KBM-7 (cell line): ENCODE data around the gene ZNF367.
"Not testable (repeated sequence)": the region's sequence is repeated elsewhere in the genome, so short reads cannot be mapped to it uniquely, and the experiment has no call there.

Experiments used
- DNase-seq: peaks from one replicate; pipeline ENCODE4 v3.0.0-alpha.2; 2015
- in situ Hi-C: fragments of 300-500 bp; cut with MboI; formaldehyde crosslinking; loops from 2 replicates; pipeline ENCODE4 v1.14.3; 2020; ENCODE audit warnings: low sequenced_read_pairs, low pct_unique_long_range_greater_than_20kb, mixed read lengths

ZNF367 gene

DNA sequence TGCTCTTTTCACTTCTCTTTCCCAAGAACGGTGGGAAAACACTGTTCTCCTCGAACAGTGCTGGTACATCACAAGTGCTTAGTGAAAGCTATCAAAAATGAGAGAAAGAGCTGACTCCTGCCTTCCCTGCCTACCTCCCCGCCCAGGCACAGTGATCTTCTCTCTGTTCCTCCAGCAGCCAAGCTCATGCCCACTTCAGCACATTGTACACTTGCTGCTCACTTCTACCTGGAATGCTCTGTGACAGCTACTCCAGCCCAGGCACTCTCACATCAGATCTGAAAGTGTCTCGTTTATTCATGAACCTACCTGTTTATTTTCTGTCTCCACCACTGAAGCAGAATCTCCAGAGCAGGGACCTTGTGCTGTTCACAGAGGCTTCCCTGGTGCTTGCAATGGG, 36.5 kb downstream of the ZNF367 start:
- DNase-seq, result no peak
- in situ Hi-C loops, result no loop called here

DNA sequence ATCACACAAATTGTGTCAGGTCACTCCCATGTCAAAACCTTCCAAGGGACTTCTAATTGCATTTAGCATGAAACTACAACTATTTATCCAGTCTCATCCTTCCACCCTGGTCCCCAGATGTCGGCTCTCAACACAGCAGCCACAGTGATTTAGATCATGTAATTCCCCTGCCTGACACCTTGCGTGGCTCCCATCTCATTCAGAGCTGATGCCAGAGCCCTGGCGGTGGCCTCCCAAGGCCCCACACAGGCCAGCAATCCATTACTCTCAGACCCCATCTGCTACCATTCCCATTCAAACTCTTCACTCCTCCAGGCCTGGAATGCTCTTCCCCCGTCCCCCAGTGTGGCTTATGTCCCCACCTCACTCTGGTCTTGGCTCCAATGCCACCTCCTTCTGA, 37.0 kb downstream of the ZNF367 start:
- in situ Hi-C loops, result no loop called here

GRCh38 chr9:96379461-96379860, 38.7 kb downstream of the ZNF367 start:
- in situ Hi-C loops, result no loop called here
- DNase-seq, result no peak

More for the DNA sequence above, 37.0 kb downstream of the ZNF367 start:
- DNase-seq, result no peak

DNA sequence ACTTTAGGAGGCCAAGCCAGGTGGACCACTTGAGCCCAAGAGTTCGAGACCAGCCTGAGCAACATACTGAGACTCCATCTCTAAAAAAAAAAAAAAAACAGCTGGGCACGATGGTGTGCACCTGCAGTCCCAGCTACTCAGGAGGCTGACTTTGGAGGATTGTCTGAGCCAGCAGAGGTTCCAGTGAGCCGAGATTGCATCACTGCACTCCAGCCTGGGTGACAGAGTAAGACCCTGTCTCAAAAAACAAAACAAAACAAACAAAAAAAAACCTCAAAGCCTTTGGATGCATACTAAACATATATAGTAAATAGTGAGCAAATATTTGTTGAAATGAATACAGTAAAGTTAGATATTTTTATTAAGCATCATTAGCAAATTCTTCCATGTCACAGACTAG, 40.0 kb downstream of the ZNF367 start:
- no peak for DNase-seq
- in situ Hi-C loops, result no loop called here

- no peak for DNase-seq
- in situ Hi-C loops, result no loop called here
Measured at GRCh38 chr9:96376891-96377874, 41.0 kb downstream of the ZNF367 start.

DNA sequence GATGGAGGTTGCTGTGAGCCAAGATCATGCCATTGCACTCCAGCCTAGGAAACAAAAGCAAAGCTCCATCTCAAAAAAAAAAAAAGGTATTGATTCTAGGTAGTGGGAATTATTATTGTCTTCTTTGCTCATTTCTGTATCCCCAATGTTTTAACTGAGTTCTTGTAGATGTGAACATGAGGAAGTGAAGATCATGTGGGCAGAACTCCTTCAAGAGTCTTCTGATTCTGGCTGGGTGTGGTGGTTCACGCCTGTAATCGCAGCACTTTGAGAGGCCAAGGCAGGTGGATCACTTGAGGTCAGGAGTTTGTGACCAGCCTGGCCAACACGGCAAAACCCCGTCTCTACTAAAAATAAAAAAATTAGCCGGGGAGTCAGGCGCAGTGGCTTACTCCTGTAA, 42.7 kb downstream of the ZNF367 start:
- DNase-seq, in situ Hi-C loops: not testable (repeated sequence)

- no peak for DNase-seq
- in situ Hi-C loops, result no loop called here
Measured at GRCh38 chr9:96367943-96368342, 50.2 kb downstream of the ZNF367 start.

DNA sequence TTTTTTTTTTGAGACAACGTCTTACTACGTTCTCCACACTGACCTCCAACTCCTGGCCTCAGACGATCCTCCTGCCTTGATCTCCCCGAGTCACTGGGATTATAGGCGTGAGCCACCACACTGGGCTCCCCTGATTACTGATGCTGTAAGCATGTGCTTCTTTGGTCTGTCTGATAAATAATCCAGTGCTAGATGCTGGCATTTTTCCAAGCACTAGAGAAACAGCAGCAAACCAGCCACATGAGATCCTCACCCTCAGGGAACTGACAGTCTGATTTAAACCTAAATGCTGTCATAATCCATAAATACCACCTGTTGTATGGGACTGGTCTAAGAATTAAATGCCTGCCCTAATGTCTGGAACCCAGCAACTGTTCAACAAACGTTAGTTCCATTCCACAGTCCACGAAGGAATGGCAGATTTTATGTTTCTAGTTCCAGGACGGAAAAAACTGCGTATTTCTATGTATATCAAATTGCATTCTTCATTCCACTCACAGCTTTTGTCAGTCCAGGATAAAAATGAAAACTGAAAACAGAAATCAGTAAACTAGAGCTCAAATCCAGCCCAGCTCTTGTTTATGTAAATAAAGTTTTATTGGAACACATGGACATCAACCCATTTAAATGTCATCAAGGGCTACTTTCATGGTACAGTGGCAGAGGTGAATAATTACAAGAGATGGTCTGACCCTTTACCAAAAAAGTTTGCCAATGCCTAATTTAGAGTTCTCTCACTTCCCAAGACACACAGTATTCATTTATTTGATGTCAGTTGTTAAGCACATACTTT, 54.8 kb downstream of the ZNF367 start:
- DNase-seq, result no peak
- in situ Hi-C loops, result no loop called here

GRCh38 chr9:96362119-96362518, 56.1 kb downstream of the ZNF367 start:
- DNase-seq, in situ Hi-C loops: not testable (repeated sequence)

DNA sequence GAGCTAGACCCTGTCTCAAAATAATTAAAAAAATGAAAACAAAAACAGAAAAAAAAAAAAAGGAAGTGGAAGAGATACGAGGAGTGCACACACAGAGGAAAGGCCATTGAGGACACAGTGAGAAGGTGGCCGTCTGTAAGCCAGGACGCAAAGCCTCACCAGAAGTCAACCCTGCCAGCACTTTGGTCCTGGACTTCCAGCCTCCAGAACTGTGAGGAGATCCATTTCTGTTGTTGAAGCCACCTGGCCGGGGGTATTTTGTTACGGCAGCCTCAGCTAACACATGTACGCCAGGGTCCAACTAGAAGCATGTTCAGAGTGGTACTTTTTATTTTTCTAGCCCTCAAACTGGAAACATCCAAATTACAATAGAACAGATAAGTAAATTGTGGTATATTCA, 56.5 kb downstream of the ZNF367 start:
- in situ Hi-C loops, result no loop called here
- DNase-seq, result no peak

DNA sequence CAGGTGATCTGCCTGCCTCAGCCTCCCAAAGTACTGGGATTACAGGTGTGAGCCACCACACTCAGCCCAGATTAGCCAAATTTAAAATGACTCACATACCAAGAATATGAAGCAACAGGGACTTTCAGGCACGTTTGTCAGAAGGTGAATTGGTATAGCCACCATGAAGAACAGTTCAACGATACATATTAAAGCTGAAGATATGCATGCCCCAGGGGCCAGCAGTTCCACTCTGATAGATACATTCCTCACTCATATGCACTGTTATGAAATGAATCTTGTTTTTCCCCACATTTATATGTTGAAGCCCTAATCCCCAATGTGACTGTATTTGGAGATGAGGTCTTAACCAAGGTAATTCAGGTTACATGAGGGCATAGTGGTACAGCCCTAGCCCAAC, 57.2 kb downstream of the ZNF367 start:
- in situ Hi-C loops, result no loop called here
- no peak for DNase-seq

GRCh38 chr9:96360523-96360922, 57.6 kb downstream of the ZNF367 start:
- DNase-seq, in situ Hi-C loops: not testable (repeated sequence)

GRCh38 chr9:96350866-96351265, 67.3 kb downstream of the ZNF367 start:
- no peak for DNase-seq
- in situ Hi-C loops, result no loop called here

- in situ Hi-C loops, result no loop called here
- DNase-seq, result no peak
Measured at GRCh38 chr9:96348261-96348660, 69.9 kb downstream of the ZNF367 start.

GRCh38 chr9:96345551-96345950, 72.6 kb downstream of the ZNF367 start:
- in situ Hi-C loops, result no loop called here

DNA sequence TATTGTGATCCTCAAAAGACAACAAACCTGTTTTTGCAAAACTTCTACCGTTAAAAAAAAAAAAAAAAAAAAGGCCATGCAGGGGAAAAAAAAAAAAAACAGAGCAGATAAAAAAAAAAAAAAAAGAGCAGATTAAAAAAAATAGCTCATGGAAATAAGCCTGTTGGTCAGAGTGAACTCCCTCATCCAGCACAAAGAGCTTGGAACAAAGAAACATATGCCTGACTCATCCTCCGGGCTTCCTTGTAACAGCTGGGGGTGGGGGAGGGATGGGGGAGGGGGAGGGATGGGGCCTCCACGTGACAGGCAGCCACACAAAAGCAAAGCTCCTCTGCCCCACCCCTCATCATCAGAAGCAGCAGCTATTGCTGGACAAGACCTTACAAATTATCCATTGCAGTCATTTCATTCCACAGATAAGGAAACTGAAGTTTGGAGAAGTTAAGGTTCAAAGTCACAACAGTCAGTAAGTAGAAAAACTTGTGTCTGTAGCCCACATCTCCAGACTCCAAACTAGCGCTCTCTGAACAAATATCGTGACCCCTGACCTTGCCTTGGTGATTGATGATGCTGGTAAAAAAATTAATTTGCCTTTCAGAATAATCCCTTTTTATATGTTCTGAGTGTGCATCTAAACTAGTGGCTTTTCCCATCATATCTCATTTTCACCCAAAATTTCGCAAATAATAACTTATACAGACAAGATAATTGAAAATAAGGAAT, 73.6 kb downstream of the ZNF367 start:
- in situ Hi-C loops, result no loop called here
- no peak for DNase-seq

More at GRCh38 chr9:96345551-96345950, 72.6 kb downstream of the ZNF367 start:
- DNase-seq, result no peak

GRCh38 chr9:96343515-96344360, 74.4 kb downstream of the ZNF367 start:
- DNase-seq, result no peak
- in situ Hi-C loops, result no loop called here

GRCh38 chr9:96342571-96343245, 75.5 kb downstream of the ZNF367 start:
- in situ Hi-C loops, result no loop called here

More at GRCh38 chr9:96342571-96343245, 75.5 kb downstream of the ZNF367 start:
- DNase-seq, result no peak
